ENCODE measurements around the gene NID2.

DNA sequence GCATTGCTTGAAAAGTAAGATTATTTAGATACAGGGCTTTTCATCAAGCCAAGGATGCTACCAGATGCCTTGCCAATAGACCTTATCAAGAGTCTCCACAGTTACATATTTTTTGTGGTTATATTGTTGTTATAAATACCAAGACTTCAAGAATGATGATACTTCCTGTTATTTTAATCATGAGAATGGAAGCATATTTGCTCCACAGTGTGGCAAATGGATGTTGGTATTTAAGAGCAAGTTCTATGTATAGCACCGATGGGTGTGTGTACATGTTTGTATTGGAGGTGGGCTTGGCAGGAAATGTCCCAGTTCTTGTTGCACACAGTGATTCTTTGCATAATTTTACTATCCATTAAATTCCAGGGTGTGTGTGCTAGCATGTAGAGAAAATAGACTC, 4.4 kb upstream of the NID2 start:
- TF ChIP-seq, protein P1, sequence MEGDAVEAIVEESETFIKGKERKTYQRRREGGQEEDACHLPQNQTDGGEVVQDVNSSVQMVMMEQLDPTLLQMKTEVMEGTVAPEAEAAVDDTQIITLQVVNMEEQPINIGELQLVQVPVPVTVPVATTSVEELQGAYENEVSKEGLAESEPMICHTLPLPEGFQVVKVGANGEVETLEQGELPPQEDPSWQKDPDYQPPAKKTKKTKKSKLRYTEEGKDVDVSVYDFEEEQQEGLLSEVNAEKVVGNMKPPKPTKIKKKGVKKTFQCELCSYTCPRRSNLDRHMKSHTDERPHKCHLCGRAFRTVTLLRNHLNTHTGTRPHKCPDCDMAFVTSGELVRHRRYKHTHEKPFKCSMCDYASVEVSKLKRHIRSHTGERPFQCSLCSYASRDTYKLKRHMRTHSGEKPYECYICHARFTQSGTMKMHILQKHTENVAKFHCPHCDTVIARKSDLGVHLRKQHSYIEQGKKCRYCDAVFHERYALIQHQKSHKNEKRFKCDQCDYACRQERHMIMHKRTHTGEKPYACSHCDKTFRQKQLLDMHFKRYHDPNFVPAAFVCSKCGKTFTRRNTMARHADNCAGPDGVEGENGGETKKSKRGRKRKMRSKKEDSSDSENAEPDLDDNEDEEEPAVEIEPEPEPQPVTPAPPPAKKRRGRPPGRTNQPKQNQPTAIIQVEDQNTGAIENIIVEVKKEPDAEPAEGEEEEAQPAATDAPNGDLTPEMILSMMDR (conservative IDR thresholded peaks at IDR 0.05 in 1 of 2, IDR thresholded peaks at IDR 0.05 in 1 of 2; ENCODE audit: low read depth in 1 of 2, low read length in 2 of 2) = no peak
- TF ChIP-seq EZH2 (IDR thresholded peaks at IDR 0.05; ENCODE audit: low read length, missing control alignments) = no peak
